HG03095 (cell line): ENCODE data around the gene UBE2Z.
"Not testable (repeated sequence)": the region's sequence is repeated elsewhere in the genome, so short reads cannot be mapped to it uniquely, and the experiment has no call there.

Experiments
- ATAC-seq: cut with Tn5 transposase; IDR thresholded peaks from one replicate; pipeline ENCODE4 v1.9.1; 2021; ENCODE audit warnings: moderate library complexity; ENCODE audit not compliant: unreplicated experiment

The UBE2Z gene

GRCh38 chr17:48903401-48903800, 4.8 kb upstream of the UBE2Z start:
- ATAC-seq: no peak

GRCh38 chr17:48904428-48904827, 3.8 kb upstream of the UBE2Z start:
- no peak for ATAC-seq

GRCh38 chr17:48905987-48906515, 2.2 kb upstream of the UBE2Z start:
- no peak for ATAC-seq

- ATAC-seq: no peak
Observed at GRCh38 chr17:48907713-48908046, 527 bp upstream of the UBE2Z start.

GRCh38 chr17:48908853-48909394, 717 bp downstream of the UBE2Z start:
- peak; percentile 35 for ATAC-seq

GRCh38 chr17:48909783-48910182, 1.6 kb downstream of the UBE2Z start:
- ATAC-seq: no peak

- no peak for ATAC-seq
Observed at GRCh38 chr17:48910370-48910769, 2.2 kb downstream of the UBE2Z start.

GRCh38 chr17:48912476-48912875, 4.3 kb downstream of the UBE2Z start:
- no peak for ATAC-seq

- ATAC-seq: peak; percentile 62
Observed at GRCh38 chr17:48915459-48916282, 7.5 kb downstream of the UBE2Z start.

GRCh38 chr17:48925251-48925990, 17.2 kb downstream of the UBE2Z start:
- no peak for ATAC-seq

- no peak for ATAC-seq
Observed at GRCh38 chr17:48925991-48926342, 17.8 kb downstream of the UBE2Z start.

GRCh38 chr17:48927978-48928745, 20.0 kb downstream of the UBE2Z start:
- ATAC-seq: no peak

GRCh38 chr17:48928876-48929811, 20.9 kb downstream of the UBE2Z start:
- no peak for ATAC-seq

GRCh38 chr17:48929812-48930165, 21.6 kb downstream of the UBE2Z start:
- no peak for ATAC-seq

GRCh38 chr17:48930435-48930873, 22.2 kb downstream of the UBE2Z start:
- no peak for ATAC-seq

- no peak for ATAC-seq
Observed at GRCh38 chr17:48933035-48933434, 24.8 kb downstream of the UBE2Z start.

GRCh38 chr17:48944515-48945260, 36.5 kb downstream of the UBE2Z start, which contains the start of gene SNF8:
Gene SNF8 (minus strand): TSS chr17:48944842. CDS start chr17:48944734, 108 bp downstream.
- peak; percentile 72 for ATAC-seq

GRCh38 chr17:48945261-48945651, 37.0 kb downstream of the UBE2Z start:
- ATAC-seq: not testable (repeated sequence)

GRCh38 chr17:48951572-48951971, 43.4 kb downstream of the UBE2Z start:
- no peak for ATAC-seq
